ENCODE data around the gene MSS51.

DNA sequence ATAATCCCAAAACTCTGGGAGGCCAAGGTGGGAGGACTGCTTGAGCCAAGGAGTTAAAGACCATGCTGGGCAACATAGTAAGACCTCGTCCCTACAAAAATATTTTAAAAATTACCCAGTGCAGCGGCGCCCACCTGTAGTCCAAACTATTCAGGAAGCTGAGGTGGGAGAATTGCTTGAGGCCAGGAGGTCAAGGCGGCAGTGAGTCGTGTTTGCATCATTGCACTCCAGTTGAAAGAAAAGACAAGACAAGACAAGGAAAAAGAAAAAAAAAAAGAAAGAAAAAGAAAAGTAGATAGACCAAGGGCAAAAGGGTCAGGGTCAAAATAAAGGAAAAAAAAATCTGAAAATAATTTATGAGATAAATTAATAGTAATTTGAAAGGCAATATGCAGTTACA, 25.3 kb downstream of the MSS51 start:
- TF ChIP-seq, protein P1, sequence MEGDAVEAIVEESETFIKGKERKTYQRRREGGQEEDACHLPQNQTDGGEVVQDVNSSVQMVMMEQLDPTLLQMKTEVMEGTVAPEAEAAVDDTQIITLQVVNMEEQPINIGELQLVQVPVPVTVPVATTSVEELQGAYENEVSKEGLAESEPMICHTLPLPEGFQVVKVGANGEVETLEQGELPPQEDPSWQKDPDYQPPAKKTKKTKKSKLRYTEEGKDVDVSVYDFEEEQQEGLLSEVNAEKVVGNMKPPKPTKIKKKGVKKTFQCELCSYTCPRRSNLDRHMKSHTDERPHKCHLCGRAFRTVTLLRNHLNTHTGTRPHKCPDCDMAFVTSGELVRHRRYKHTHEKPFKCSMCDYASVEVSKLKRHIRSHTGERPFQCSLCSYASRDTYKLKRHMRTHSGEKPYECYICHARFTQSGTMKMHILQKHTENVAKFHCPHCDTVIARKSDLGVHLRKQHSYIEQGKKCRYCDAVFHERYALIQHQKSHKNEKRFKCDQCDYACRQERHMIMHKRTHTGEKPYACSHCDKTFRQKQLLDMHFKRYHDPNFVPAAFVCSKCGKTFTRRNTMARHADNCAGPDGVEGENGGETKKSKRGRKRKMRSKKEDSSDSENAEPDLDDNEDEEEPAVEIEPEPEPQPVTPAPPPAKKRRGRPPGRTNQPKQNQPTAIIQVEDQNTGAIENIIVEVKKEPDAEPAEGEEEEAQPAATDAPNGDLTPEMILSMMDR (IDR thresholded peaks at IDR 0.05) = no peak
- no peak for TF ChIP-seq POLR2AphosphoS5 (IDR thresholded peaks at IDR 0.05; ENCODE audit: insufficient read depth in 1 of 2, low read depth in 1 of 2)
- no peak for TF ChIP-seq POLR2A (IDR thresholded peaks at IDR 0.05)

Data from vagina (tissue), 2 donors.